Inferior parietal cortex (tissue), 1 donor: Measurements from ENCODE around the gene MPC2.
A peak's percentile ranks its signal among the peaks of the same experiment; 100 is the strongest.
"Not testable (repeated sequence)": the region's sequence is repeated elsewhere in the genome, so short reads cannot be mapped to it uniquely, and the experiment has no call there.

ENCODE experiments used
- DNase-seq: peaks from one replicate; pipeline ENCODE4 v3.0.0-alpha.2; 2016; ENCODE audit errors: extremely low spot score

Gene MPC2

DNA sequence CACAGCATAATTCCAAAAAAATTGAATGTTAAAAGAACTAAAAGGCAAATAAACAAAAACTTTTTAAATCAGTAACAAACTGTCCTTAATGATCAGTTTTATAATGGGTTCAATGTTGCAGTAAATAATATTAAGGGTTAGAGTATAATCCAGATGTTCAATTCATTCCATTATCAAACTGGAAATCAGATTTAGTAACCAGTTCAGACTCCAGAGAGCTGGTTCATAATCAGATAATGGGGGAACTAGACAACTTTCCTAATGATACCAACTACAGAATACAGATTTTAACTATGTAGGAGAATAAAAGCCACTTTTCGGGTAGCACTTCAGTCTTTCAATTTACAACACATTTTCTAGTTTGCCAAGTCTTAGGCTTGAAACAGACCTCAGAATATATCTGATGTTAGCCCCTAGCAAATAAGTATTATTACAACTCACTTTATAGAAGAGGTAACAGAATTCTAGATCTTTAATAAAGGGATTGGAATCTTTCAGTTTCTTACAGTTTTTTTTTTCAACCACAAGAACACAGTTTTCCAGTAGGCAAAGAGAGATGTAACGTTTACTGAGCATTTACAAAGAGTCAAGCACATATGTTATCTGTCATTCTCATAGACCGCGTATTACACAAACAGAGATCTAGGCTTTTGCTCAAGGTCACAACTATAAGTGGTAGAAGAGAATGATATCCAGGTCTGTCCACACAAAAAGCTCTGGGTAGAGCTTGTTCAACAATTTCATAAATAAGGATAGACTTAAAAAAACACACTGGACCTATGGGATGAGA, 2.3 kb downstream of the MPC2 start:
- peak; percentile 42 for DNase-seq

DNA sequence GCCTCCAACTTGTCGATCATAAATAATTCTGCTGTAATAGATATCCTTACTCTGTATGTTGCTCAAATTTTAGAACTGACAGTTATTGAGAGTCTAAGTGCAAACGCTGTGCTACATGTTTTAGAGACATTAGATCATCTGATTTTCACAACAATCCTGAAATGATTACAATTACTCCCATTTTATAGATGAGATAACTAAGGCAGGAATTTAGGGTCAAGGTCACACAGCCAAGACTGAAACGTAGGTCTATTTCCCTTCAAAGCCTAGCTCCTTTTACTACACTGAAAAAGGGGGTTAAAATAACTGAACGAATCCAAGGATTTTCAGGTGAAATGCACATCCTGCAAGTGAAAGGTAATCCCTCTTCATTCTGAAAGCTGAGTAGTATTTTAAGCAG, 3.1 kb downstream of the MPC2 start:
- DNase-seq: no peak

DNA sequence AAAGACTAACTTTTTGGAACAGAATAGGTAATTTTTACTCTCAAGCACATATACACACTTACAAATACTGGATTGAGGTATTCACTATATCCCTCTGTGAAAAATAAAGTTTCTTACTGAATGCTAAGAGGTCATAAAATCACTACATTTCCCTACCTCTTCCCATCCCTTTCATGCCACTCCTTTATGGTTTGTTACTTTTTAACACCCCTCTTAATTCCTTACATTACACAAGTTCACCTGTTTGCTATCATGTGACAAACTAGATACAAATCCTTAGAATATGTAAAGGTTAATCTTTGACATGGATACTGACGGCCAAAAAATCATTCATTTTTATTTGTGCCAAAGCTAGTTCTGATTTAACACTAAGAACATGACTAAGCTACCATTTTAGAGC, 7.1 kb downstream of the MPC2 start:
- DNase-seq: no peak

DNA sequence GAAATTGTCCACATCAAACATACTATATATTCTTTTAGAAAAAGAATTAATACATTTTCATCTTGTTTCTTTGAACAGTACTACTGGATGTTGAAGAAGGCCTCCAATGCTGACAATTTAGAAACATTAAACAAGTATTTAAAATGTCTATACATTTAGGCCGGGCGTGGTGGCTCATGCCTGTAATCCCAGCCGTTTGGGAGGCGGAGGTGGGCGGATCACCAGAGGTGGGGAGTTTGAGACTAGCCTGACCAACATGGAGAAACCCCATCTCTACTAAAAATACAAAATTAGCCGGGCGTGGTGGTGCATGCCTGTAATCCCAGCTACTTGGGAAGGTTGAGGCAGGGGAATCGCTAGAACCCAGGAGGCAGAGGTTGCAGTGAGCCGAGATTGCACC, 8.0 kb downstream of the MPC2 start:
- DNase-seq: not testable (repeated sequence)

DNA sequence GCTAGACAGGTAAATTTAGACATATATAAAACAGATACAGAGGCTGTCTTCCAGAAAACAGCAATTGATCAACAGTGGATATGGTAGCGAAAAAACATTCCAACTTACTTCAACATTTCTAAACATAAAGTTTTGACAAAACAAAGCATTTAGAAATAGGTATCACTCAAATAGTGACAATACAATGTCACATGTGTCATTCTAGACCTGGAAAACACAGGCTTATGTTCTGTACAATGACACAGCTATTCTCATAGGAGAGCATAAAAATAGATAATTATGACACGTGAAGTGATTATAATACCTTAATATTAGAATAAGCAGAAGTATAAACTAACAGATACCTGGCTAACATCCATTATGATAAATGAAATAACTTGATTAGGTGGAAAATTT, 8.4 kb downstream of the MPC2 start:
- no peak for DNase-seq

DNA sequence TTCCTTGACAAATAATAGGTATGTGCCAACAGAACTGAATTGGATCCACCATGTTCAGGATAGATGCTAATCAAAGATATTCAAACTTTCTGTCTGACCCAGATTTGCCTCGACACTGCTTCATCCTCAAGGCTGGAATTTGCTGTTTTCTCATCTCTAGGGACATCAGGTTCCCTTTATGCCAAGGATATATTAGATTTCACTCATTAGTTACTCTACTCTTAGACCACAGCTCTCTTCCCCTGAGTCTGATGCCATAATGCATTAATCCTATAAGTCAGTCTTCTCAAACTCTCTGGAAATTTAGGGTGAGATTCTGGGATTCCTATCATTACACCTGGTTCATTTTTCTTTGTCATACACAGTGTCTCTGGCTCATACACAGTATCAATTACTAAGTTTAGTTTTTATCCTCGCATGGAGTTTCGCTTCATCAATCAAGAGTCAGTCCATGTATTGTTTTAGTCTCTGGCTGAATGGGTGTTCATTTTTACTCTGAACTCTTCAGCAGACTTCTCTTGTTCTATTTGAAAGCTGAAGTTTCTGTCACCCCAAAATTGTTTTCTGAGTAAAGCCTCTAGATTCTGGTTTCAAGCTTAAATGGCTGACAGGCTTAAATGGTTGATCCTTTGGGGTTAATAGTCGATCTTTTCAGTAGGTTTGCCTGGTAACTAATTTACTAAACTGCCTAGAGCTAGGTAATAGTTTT, 9.7 kb downstream of the MPC2 start:
- DNase-seq: no peak

DNA sequence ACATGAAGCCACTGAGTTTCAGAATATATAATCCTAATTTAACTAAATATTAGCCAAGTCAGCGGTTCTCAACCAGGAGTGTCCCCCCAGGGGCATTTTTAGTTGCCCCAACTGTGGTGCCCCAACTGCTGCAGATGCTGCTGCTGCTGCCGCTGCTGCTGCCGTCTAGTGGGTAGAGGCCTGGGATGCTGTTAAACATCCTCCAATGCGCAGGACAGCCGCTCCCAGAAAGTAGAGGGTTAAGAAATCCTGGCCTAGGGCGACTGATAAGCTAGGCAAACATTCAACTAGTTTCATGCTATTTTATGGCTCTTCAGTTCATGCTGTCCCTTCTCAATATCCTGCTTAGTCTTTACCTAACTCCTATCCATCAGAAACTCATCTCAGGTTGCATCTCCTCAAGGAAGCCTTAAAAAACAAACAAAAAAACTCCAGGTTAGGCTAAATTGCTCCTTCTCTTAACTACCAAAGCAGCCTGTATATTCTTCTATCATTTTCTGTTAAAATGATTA, 10.3 kb downstream of the MPC2 start:
- no peak for DNase-seq

DNA sequence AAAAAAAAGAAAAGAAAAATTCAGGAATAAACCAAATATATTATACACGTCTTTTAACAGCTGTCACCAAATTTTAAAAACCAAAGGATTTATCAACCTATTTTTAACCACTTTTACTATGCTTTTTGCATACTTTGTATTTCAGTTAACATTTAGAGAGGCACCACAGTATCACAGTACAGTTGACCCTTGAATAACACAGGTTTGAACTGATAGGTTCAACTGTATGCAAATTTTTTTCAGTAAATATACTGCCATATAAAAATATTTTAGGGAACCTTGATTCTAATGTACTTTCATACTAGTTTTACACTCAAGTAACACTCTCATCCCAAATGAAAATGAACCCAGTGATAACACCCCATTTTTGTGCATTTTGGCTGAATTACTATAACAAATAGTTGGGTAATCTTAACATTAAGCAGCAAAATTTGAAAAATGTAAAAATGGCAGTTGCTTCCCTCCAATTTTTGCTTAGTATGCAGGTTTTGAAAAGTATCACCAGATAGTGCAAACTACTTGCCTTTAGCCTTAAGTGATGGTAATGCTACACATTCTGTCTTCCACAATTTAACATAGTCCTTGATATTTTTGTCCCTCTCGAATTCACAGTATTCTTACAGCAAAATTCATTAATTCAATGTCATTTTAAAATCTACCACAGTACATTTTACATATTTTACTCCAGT, 12.2 kb downstream of the MPC2 start:
- DNase-seq: no peak

DNA sequence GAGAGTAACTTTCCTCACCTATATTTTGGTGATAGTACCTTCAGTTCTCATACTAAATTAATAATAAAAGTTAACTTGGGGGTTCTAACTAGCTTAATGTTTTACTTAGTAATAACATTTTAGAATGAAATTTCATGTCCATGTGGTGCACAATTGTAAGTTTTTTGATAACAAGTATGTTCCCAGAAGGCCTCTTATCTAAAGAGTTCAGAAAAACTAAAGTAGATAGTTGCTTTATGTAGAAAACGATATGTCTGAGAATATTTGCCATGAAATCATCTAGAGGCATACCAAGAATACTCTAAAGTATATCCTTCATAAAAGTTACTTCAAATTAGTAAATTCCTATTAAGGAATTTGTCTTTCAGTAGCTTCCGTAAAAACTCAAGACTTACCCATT, 12.8 kb downstream of the MPC2 start:
- DNase-seq: no peak

DNA sequence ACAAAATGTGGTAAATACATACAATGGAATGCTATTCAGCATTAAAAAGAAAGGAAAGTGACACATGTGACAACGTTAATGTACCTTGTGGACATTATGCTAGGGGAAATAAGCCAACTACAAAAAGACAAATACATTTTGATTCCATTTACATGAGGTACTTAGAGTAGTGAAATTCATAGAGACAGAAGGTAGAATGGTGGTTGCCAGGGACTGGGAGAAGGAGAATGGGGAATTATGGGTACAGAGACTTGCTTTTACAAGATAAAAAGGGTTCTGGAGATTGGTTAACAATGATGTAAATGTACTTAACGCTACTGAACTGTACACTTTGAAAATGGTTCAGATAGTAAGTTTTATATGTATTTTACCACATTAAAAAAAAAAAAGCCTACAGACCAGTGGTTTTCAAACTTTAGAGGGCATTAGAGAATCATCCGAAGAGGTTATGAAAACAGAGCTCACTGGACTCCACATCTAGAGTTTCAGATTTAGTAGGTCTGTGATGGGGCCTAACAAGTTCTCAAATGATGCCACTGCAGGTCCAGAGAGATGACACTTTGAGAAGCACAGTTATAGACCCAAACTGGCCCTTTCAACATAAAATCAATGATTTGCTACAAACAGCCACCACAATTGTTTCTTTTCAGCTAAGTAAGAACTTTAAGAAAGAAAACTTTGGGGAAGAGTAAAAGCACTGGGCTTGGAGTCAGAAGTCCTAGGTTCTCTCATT, 13.4 kb downstream of the MPC2 start:
- DNase-seq: no peak

DNA sequence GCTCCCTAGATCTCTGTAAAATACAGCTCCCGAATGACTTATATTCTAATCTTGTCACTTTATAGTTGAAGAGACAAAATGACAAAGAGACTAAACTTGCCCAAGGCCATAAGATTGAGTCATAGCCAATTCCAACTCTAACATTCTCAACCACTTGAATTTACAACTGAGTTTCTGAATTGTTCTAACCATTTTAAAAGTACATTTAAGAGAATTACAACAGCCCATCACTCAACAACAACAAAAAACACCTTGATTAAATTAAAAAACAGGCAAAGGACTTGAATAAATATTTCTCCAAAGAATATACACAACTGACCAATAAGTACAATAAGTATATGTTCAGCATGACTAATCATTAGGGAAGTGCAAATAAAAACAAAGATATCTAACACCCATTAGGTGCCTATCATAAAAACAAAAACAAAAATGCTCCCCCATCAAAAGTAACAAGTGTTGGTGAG, 14.2 kb downstream of the MPC2 start:
- no peak for DNase-seq

DNA sequence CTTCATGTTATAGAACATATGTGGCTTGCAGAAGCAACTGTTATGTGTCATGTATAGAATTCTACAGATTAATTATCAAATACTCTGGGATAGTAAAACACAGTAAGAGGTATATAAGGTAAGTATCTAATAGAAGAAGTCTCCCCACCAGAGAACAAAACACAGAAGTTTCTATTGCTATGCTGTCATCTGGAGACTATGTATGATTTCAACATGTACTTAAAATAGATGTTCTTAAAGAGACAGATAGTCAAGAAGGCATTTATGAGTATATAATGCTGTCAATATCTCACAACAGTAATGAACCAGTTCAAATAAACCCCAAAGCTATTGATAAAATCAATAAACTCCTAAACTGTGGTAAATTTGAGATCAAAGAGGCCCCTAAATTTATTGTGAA, 14.8 kb downstream of the MPC2 start:
- DNase-seq: no peak

DNA sequence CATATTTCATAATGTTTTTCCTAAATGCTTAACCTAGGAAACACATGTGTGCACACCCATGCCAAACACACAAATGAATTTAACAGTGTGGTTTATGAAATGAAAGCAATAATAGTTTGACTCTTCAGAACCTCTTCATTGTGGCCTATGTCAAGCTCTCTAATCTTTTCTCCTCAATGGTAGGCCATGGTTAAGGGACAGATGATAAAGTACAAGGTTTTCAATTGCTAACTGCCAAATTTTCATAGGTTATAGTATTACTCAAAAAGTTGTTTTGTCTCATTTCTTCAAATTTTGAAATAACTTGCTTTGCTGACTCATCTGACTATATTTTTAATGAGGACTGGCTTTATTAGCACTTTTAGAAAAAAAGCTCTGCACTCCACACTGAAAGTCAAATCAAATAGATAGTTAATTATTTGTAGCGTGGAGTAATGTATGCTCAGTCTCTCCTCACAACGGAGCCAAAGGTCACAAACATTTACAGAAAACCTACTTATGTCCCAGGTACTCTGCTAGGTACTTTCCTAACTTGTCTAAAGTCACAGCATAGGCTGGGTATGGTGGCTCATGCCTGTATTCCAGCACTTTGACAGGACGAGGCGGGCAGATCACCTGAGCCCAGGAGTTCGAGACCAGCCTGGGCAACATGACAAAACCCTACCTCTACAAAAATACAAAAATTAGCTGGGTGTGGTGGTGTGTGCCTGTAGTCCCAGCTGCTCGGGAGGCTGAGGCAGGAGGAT, 19.9 kb downstream of the MPC2 start:
- DNase-seq: no peak

DNA sequence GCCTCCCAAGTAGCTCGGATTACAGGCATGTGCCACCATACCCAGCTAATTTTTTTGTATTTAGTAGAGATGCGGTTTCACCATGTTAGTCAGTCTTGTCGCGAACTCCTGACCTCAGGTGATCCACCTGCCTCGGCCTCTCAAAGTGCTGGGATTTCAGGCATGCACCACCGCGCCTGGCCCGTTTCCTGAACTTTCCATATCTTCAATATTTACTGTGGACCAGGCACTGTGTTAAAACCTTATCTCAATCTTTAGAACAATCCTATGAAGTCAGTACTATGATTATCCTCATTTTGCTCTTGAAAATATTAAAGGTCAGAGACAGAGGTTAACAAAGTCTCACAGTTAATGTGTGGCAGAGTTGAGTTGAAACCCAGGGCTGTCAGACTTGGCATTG, 21.3 kb downstream of the MPC2 start:
- no peak for DNase-seq

DNA sequence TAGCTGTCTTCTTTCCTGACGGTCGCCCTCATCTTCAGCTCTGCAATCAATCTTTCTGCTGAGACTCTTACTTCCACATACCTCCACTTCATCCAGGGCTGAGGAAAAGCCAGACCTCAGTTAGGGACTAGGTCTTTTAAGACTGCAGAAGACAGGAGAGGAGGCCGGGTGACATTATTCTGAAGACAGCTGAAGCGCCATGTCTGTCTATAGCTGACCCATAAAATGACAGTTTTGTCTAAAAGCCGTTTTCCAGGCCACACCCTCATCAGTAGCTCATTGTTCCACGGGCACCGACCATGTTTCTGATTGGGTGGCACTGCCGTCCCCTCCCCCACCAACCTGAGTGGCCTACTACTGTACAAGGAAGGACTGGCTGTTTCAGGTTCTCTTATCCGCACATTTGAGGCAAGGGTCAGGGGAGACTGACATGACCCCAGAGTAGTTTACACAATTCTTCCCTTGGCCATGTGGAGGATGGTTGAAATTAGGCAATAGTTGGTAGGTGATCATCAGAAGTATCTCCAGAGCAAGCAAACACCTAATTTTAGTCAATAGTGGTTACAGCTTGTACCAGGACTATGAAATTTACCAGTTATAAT, 22.9 kb downstream of the MPC2 start, which contains the start of gene ADCY10:
TSS of gene ADCY10 (minus strand) at position 240 of the 602 bp plus-strand sequence. CDS start 8,994 bp downstream, outside the sequence.
- DNase-seq: peak; percentile 1

DNA sequence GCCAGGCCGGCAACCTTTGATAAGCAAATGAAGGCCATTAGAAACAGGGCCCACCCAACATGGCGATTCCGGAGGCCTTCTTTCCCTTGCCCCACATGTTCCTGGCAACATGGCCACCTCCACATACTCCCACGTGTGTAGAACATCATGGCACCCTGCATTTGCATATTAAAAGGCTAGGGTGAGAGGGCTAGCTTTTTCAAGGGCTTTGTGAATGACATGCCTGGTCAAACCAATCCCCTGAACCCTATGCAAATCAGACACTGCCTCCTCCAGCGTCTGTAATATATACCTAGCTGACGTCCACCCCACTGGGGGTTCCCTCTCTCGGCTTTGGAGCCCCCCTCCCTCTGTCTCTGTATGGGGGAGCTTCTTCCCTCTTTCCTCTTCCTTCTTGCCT, 24.6 kb downstream of the MPC2 start:
- DNase-seq: no peak

DNA sequence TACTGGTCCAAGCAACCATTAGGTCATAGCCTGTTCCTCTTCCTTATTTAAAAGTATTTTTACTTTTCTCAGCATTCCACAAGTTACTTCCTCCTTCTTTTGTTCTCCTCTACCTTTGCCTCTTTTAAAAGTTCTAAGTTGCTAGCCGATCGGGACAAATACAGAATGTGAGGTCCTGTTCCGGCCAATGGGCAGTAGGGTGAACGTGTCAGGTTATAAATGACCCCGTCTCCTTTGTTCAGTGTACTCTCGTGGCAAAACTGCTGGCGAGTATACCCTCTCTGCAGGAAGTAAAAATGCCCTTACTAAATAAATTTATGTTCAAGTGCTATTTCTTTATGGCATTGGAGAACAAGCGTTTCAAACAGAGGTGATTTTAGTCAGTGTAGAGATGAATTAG, 25.5 kb downstream of the MPC2 start:
- DNase-seq: no peak

DNA sequence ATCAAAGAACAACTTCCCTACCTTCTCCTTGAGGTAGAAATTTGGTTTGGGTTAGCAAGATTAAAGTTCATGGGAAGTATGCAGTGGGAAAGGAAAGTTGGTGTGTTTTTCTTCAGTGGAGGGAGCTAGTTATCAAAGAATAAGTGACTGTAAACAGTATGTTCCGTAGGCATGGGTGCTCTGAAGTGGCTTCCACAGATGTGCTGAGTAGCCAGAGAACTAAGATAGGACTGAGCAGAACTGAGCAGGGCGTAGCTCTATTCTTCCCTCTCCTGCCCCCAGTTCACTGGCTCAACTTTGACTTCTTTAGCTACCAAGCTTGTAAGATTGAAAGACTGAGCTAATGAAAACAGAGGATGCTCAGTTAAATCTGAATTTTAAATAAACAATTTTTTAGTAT, 26.3 kb downstream of the MPC2 start:
- DNase-seq: no peak

DNA sequence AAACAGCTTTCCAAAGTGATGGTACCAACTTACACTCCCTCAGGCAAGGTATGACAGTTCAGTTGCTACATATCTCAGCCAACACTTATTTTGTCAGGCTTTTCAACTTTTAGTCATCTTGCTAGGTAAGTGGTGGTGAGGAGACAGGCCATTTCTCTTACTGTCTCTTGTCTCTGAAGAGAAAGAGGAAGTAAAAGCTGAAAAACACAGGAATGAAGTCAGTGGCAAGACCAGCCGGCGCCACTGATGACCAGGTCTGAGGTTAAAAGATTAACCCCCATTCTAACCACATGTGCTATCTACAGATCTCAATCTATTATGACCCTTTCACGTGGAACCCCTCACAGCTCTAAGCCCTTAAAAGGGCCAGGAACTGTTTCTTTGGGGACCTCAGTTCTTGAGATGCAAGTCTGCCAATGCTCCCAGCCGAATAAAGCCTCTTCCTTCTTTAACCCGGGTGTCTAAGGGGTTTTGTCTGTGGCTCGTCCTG, 27.1 kb downstream of the MPC2 start:
- no peak for DNase-seq

DNA sequence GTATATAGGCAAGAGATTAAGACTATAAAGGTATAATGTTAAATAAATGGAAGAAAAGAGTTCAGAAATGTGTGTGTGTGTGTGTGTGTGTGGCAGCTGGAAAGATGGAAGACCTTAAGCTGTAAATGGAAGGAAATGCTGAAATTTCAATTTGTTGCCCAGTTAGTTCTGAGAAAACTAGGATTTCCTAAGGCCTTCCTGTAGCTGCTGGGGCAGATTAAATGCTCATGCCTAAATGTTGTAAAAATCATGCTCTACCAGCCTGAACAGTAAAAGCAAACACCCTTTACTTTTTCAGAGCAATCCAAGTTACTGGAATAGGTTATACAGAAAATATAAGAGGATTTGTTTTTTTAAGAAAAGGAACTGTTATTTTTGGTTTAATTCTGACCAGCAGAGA, 31.2 kb downstream of the MPC2 start:
- DNase-seq: no peak
